ENCODE measurements around the gene ATF3.

DNA sequence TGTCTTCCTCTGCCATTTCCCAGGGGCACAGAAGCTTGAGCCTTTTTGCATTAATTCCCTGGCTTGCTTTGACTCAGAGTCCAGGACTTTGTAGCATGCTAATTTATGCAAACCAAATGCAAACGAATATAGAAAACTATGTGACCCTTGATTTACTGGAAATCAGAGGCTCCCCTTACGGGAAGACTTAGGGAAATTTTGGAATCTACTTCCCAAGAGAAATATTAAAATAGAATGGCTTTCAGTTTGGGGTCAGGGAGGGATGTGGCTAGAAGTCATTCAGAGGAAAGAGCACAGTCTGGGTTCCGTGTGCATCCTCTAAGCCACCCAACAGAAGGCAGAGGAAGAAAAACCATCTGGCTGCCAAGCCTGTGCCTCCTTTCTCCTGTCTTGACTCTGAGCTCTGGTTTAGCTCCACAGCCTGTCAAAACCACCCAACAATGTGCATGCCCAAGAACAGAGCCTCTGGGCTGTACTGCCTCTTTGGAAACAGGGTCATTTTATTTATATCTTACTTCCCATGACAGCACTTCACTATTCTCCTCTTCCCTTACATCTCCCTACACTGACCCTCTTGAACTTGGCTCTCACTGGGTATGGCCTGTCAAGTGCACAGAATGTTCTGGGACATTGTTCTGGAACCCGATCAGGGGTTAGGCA lies 30.1 kb downstream of the ATF3 start:
- TF ChIP-seq EZH2 (IDR thresholded peaks at IDR 0.05; ENCODE audit: low read length, unreplicated experiment) = no peak
- TF ChIP-seq, protein P1, sequence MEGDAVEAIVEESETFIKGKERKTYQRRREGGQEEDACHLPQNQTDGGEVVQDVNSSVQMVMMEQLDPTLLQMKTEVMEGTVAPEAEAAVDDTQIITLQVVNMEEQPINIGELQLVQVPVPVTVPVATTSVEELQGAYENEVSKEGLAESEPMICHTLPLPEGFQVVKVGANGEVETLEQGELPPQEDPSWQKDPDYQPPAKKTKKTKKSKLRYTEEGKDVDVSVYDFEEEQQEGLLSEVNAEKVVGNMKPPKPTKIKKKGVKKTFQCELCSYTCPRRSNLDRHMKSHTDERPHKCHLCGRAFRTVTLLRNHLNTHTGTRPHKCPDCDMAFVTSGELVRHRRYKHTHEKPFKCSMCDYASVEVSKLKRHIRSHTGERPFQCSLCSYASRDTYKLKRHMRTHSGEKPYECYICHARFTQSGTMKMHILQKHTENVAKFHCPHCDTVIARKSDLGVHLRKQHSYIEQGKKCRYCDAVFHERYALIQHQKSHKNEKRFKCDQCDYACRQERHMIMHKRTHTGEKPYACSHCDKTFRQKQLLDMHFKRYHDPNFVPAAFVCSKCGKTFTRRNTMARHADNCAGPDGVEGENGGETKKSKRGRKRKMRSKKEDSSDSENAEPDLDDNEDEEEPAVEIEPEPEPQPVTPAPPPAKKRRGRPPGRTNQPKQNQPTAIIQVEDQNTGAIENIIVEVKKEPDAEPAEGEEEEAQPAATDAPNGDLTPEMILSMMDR (conservative IDR thresholded peaks at IDR 0.05; ENCODE audit: low read depth, low read length) = no peak

Data from PC-3 (cell line).